Suprapubic skin (tissue), 4 donors: Measurements from ENCODE around the gene DSE.

ENCODE experiments used
- CTCF ChIP-seq, 2 donors: fragments of 200-600 bp in 1 of 2; fragments of 450-650 bp in 1 of 2; sonication (generic) in 1 of 2; IDR thresholded peaks; one replicate each; pipeline ENCODE4 v1.5.1; 2016 to 2019; ENCODE audit warnings: antibody characterized with exemption in 2 of 2, mild to moderate bottlenecking in 1 of 2, moderate library complexity in 1 of 2
- EP300 ChIP-seq: sonication (generic); formaldehyde crosslinking; IDR thresholded peaks from one replicate; pipeline ENCODE4 v1.6.1; 2017; ENCODE audit warnings: antibody characterized with exemption
- POLR2A ChIP-seq, 2 donors: fragments of 450-650 bp; IDR thresholded peaks; one replicate each; pipeline ENCODE4 v1.6.1; 2017; ENCODE audit warnings: antibody characterized with exemption in 2 of 2, mild to moderate bottlenecking in 2 of 2, moderate library complexity in 2 of 2
- POLR2AphosphoS5 ChIP-seq, 3 donors: sonication (generic); formaldehyde crosslinking; IDR thresholded peaks; one replicate each; pipeline ENCODE4 v1.6.1; 2017; ENCODE audit warnings: antibody characterized with exemption in 3 of 3

- TF ChIP-seq CTCF (IDR thresholded peaks at IDR 0.05): no peak
- TF ChIP-seq POLR2A (IDR thresholded peaks at IDR 0.05): no peak
- no peak for TF ChIP-seq EP300
- TF ChIP-seq POLR2AphosphoS5 (IDR thresholded peaks at IDR 0.05): no peak
Measured at GRCh38 chr6:116419069-116419786, 48.5 kb downstream of the DSE start.
